AG09309 (cell line): Measurements from ENCODE around the gene PGM2.

Experiments used
- DNase-seq: peaks from one replicate; pipeline ENCODE4 v3.0.0-alpha.2; 2010; ENCODE audit warnings: low read depth
- H3K4me3 ChIP-seq: 2 replicates; pipeline ENCODE4 v1.5.1; 2011; ENCODE audit warnings: mild to moderate bottlenecking, low read depth, low read length, moderate library complexity; ENCODE audit not compliant: control insufficient read depth
- TF ChIP-seq, protein P1 (sequence below): IDR thresholded peaks from 2 replicates; pipeline ENCODE4 v1.5.1; 2011; ENCODE audit warnings: mild to moderate bottlenecking, low read depth, low read length, inconsistent platforms; ENCODE audit not compliant: insufficient read depth, control insufficient read depth; ENCODE audit errors: missing control alignments

PGM2 gene

DNA sequence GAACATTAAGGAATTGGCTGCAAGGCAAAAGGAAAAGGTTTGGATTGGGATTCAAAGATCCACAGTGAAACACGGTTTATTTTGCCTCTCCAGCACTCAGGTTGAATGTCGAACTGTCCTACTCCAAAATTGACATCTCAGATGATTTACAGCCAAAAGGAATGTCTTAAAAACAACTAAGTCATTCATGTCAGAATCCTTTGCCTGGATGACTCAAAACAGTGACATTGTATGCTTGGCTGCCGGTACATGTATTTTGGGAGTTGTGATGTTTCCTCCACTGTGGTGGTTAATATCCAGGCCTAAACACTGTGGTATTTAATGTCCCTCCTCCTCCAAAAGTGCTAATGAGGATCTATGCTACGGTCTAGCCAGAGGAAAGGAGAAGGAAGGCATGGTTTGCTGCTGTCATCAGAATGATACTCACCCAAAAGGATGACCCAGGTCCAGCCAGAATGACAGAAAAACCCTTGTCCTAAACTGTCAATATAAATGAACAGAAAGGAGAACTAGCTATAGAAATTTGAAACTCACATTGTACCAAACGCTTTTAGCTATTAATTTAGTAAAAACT, 20.9 kb downstream of the PGM2 start:
- H3K4me3 ChIP-seq = no peak overlapping the region
- DNase-seq = no peak
- TF ChIP-seq, protein P1, sequence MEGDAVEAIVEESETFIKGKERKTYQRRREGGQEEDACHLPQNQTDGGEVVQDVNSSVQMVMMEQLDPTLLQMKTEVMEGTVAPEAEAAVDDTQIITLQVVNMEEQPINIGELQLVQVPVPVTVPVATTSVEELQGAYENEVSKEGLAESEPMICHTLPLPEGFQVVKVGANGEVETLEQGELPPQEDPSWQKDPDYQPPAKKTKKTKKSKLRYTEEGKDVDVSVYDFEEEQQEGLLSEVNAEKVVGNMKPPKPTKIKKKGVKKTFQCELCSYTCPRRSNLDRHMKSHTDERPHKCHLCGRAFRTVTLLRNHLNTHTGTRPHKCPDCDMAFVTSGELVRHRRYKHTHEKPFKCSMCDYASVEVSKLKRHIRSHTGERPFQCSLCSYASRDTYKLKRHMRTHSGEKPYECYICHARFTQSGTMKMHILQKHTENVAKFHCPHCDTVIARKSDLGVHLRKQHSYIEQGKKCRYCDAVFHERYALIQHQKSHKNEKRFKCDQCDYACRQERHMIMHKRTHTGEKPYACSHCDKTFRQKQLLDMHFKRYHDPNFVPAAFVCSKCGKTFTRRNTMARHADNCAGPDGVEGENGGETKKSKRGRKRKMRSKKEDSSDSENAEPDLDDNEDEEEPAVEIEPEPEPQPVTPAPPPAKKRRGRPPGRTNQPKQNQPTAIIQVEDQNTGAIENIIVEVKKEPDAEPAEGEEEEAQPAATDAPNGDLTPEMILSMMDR = no peak

DNA sequence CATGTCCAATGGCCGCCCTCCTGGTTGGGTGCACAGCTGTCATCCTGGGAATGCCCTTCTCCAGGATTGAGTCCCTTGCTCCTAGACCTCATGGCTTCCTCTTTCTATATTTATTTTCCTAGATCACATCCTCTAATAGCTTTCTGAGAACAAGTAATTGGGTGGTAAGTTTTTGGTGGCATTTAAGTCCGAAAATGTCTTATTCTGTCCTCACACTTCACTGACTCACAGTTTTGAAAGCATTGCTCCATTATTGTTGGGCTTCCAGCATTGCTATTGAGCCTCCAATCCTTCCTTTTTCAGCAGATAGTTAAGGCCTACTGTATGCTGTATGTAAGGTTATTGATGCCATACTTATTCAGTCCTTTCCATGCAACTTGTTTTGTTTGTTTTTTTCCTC, 25.9 kb downstream of the PGM2 start:
- TF ChIP-seq, protein P1 = no peak
- DNase-seq = no peak
- no peak overlapping the region for H3K4me3 ChIP-seq

DNA sequence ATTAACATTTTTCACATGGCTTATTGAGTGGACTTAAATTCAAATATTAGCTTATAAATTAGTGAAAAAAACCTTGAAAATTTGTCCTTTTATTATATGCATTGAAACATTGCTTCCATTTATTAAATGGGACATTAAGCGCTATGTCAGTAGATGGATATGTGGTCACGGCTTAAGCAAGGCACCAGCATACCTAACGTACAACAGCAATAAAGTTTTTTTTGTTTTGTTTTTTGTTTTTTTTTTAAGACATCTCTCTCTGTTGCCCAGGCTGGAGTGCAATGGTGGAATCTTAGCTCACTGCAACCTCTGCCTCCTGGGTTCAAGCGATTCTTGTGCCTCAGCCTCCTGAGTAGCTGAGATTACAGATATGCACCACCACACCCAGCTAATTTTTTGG, 31.6 kb downstream of the PGM2 start:
- no peak for DNase-seq
- H3K4me3 ChIP-seq = no peak overlapping the region
- TF ChIP-seq, protein P1 = no peak

DNA sequence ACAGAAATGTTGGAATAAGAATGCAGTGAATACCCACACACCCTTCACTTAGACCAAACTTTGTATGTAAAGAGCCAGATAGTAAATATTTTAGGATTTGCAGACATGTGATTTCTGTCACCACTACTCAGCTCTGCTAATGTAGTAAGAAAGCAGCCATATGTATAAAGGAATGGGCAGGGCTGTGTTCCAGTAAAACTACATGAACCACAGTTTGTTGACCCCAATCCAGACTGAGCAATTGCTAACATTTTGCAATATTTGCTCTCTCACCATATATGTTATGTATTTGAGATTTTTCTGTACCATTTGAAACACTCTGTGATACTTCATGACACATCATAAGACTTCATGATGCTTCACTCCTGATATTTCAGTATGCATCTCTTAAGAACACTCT, 32.4 kb downstream of the PGM2 start:
- DNase-seq = no peak
- H3K4me3 ChIP-seq = no peak overlapping the region
- TF ChIP-seq, protein P1 = no peak

DNA sequence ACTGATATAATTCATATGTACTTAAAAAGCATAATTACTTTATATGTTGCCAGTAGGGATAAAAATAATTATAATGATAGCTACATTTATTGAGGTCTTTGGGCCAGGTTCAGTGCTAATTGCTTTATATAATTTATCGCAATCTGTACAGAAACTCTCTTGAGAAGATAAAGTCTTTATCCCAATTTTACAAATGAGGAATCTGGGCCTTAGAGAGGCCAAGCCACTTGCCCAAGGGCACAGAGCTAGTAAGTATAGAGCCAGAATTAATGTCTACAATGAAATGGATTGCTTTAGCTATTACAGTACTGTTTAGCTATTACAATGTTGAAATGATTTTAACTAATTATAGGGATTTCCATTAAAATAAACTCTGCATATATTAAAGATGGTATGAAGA, 33.8 kb downstream of the PGM2 start:
- TF ChIP-seq, protein P1 = no peak
- no peak for DNase-seq
- no peak overlapping the region for H3K4me3 ChIP-seq

DNA sequence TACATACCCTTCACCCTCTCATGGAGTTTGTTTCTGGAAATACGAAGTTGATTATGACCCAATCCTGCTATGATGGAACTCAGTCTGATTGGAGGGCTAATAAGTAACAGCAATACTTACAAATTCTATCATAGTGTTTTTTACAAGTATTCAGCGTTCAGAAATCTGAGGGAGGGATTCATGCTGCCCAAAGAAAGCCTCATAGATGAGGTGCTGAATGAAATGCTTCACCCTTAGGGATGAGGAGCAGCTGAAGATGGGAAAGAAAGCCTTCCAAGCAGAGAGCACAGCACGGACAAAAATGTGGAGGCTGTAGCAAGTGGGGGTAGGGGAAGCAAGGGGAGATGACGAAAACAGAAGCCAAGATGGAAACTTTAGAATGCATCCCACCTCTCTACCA, 36.5 kb downstream of the PGM2 start:
- DNase-seq = no peak
- TF ChIP-seq, protein P1 = no peak
- H3K4me3 ChIP-seq = no peak overlapping the region

DNA sequence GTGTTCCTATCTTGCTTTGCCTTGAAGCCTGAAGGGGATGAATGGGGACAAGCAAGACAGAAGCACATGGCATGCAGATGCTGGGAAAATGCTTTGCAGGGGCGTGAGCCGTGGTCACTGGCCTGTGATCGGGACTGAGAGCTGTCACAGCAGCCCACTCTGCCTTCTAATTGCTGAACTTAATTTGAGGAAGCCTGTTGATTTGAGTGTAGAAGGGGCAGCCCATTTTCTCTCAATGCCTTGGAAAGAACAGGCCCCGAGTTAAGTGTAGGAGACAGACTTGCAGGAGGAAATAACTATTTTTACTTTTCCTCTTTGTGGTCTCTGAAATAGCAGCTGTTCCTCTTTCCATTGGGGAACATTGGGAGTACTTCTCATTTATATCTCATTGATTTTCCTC, 38.3 kb downstream of the PGM2 start:
- DNase-seq = no peak
- TF ChIP-seq, protein P1 = no peak

More for the DNA sequence above, 38.3 kb downstream of the PGM2 start:
- no peak overlapping the region for H3K4me3 ChIP-seq
